GM19372 (cell line): ENCODE measurements around the gene MYBBP1A.
"Not testable (repeated sequence)": the region's sequence is repeated elsewhere in the genome, so short reads cannot be mapped to it uniquely, and the experiment has no call there.

ENCODE experiments used
- ATAC-seq: cut with Tn5 transposase; IDR thresholded peaks from one replicate; pipeline ENCODE4 v1.9.1; 2021; ENCODE audit warnings: mild to moderate bottlenecking, low read depth, moderate library complexity; ENCODE audit not compliant: unreplicated experiment

Gene MYBBP1A, protein sequence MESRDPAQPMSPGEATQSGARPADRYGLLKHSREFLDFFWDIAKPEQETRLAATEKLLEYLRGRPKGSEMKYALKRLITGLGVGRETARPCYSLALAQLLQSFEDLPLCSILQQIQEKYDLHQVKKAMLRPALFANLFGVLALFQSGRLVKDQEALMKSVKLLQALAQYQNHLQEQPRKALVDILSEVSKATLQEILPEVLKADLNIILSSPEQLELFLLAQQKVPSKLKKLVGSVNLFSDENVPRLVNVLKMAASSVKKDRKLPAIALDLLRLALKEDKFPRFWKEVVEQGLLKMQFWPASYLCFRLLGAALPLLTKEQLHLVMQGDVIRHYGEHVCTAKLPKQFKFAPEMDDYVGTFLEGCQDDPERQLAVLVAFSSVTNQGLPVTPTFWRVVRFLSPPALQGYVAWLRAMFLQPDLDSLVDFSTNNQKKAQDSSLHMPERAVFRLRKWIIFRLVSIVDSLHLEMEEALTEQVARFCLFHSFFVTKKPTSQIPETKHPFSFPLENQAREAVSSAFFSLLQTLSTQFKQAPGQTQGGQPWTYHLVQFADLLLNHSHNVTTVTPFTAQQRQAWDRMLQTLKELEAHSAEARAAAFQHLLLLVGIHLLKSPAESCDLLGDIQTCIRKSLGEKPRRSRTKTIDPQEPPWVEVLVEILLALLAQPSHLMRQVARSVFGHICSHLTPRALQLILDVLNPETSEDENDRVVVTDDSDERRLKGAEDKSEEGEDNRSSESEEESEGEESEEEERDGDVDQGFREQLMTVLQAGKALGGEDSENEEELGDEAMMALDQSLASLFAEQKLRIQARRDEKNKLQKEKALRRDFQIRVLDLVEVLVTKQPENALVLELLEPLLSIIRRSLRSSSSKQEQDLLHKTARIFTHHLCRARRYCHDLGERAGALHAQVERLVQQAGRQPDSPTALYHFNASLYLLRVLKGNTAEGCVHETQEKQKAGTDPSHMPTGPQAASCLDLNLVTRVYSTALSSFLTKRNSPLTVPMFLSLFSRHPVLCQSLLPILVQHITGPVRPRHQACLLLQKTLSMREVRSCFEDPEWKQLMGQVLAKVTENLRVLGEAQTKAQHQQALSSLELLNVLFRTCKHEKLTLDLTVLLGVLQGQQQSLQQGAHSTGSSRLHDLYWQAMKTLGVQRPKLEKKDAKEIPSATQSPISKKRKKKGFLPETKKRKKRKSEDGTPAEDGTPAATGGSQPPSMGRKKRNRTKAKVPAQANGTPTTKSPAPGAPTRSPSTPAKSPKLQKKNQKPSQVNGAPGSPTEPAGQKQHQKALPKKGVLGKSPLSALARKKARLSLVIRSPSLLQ (N-terminal part only)

DNA sequence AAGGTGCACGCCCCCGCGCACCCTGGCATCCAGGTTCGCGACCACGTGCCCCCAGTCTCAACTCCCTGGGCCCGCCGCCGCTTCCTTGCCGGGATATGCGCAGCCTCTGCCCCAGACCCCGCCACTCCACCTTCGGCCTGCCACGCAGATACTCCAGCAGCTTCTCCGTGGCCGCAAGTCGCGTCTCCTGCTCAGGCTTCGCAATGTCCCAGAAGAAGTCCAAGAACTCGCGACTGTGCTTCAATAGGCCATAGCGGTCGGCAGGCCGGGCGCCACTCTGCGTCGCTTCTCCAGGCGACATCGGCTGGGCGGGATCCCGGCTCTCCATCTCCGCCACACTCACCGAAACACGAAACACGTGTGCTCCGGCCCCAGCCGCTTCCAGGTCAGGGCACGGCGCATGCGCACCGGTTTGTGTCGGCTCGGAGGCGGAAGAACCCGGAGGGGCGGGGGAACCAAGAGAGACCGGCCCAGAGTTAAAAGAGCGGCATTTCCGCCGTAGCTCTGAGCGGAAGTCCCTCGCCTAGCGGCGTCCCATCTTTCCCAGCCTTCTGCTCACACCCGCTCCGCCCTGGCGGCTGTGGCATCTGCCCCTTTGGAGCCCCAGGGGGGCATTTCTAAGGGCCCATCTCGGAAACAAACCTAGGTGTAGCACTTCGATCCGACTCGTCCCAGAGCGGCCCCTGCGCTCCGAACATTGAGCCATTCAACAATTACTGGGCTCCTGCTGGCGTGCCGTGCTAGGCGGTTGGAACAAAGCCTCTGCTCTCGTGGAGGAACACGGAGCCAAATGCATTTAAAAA lies at the start of gene MYBBP1A:
Gene MYBBP1A, minus strand, starts transcription at position 388 of the 803 bp plus-strand sequence. Its CDS starts 60 bp downstream, at position 328.
- ATAC-seq = peak; percentile 91

DNA sequence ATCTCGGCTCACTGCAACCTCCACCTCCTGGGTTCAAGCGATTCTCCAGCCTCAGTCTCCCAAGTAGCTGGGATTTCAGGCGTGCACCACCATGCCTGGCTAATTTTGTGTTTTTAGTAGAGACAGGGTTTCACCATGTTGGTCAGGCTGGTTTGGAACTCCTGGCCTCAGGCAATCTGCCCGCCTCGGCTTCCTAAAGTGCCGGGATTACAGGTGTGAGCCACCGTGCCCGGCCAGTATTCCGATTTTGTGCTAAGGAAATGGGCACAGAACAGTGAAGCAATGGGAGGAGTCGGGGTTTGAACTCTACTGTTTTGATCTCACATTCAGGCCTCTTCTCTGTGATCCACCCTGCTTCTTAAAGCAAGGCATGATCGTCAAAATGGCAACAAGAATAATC lies 49.6 kb upstream of the MYBBP1A start:
- not testable (repeated sequence) for ATAC-seq

DNA sequence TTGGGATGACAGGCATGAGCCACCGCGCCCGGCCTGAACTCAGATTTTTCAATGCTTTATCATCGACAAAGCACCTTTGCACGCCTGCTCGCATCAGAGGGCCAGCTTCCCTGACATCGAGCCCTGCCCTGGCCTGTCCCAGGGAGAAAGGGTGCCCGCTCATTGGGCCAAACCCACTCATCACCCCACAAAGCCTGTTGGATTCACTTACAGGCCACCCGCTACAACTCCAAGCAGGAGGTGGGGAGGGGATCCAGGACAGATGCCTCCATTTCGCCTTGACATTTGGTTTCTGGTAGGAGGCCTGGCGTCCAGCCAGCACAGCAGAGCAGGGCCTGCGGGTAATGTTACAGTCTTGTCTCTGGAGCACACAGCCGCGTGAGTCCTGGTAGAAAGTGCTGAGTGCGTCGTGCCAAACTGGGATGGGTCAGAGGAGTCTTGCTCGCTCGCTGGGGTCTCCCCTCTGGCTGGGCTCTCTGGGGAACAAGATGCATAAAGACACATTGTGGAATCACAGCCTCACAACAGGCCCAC lies 49.0 kb upstream of the MYBBP1A start:
- no peak for ATAC-seq

DNA sequence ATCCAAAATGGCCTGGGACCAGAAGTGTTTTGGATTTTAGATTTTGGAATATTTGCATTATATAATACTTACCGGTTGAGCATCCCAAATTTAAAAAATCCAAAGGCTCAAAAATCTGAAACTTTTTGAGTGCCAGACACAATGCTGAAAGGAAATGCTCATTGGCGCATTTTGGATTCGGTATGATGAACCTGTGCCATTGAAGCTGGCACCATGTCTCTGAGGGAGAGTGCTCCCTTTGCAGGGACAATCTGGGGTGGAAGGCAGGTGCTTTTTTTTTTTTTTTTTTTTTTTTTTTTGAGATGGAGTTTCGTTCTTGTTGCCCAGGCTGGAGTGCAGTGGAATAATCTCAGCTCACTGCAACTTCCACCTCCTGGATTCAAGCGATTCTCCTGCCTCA lies 46.9 kb upstream of the MYBBP1A start:
- no peak for ATAC-seq

DNA sequence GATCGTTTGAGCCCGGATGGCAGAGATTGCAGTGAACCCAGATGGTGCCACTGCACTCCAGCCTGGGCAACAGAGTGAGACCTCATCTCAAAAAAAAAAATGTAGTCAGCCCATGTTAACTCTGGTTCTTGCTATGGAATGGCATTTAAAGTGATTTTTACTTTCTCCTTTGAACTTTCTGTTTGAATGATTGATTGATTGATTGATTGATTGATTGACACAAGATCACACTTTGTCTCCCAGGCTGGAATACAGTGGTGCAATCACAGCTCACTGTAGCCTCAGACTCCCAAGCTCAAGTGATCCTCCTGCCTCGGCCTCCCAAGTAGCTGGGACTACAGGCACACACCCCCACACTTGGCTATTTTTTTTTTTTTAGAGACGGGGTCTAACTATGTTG lies 46.1 kb upstream of the MYBBP1A start:
- ATAC-seq = no peak

DNA sequence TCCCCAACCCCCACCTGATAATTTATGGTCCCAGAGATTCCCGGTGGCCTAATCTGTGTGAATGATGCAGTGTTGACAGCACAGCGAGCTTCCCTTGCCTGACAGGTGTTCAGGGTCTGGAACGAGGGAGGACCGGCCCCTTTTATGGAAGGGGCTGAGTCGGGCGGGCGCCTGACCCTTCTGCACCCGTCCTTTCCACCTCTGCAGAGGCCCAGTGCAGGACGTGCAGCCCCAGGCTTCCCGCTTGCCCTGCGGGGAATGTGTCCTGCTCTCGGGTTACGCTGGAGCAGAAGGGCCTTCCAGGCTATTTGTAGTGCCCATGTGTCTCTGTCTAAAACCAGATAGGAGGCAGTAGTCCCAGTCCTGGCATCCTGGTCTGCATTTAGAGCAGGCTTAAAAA lies 45.4 kb upstream of the MYBBP1A start:
- ATAC-seq = no peak

DNA sequence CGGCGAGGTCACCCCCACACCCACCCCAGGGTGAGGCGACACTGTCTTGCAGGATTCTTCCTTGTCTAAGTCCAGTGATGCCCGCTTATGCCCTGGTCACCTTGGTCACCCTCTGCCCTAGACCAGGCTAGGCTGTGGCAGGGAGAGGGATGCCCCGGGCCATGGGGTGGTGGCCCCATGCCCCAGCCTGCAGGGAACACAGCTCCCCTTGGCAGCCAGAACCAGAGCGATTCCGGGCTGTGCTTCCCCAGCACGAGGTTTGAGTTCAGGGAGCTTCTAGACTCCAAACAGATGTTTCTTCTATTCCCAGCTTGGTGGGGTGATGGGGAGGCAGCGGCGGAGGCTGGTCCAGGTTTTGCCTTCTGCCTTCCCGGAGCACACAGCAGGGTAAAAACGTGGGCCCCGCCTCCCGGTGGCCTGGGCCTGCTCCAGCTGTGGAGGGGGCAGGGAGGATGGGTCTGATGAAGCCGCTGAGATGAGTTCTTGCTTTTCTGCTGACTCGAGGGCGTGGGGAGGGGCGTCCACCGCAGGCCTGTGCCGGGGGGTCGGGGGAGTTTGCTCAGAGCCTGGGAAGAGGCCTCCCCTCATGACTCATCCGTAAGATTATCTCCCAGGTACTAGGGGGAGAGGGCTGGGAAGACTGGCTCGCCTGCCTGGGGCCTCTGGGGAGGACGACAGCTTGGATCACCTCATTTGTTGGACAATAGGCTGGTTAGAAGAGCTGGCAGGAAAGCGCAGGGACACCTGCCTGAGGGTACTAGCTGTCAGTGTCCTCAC lies 44.5 kb upstream of the MYBBP1A start:
- no peak for ATAC-seq

DNA sequence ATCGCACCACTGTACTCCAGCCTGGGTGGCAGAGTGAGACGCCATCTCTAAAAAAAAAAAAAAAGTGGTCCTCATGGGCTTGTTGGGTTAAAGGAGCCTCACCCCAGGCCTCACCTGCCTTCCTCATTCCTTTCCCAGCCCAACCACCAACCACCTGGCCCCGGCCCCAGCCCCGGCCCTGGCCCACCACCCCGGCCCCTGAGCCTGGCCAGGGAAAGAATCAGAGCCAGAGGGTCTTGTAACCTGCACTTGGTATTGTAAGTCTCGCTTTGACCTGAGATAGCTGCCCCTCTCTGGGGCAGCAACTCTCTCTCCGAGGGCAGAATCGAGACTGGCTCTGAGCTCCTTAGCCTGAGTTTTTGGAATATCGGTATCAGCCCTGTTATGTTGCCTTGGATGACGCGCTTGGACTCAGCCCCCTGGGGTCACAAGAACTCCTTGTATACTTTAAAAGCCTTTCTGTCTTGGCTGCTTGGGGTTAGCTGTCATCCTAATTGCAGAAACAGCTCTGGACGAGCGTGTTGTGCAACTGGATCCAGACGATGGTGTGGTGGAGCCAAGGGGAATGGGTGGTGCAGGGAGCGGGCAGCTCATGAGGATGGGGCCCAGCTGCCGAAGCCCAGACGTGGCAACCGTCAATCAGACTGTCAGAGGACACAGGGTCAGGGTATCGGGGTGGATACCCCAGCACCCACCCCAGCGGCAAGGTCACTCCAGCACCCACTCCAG lies 43.8 kb upstream of the MYBBP1A start:
- ATAC-seq = no peak

DNA sequence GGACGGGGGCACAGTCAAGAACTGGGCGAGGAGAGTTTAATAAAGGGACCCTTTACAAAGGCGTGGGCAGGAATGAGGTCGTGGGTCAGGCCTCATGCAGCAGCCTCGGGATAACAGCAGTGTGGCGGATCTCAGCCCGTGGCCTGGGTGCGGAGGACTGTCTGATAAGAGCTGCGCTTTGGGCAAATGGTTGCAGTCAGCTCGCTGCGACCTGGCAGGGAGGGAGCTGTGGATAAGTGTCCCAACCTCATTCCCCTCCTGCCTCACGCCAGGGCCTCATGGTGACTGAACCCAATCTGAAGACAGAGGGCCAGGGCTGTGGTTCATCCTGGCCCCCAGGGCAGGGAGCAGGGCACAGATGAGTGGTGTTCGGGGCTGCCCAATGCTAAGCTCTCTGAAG lies 42.8 kb upstream of the MYBBP1A start:
- no peak for ATAC-seq

DNA sequence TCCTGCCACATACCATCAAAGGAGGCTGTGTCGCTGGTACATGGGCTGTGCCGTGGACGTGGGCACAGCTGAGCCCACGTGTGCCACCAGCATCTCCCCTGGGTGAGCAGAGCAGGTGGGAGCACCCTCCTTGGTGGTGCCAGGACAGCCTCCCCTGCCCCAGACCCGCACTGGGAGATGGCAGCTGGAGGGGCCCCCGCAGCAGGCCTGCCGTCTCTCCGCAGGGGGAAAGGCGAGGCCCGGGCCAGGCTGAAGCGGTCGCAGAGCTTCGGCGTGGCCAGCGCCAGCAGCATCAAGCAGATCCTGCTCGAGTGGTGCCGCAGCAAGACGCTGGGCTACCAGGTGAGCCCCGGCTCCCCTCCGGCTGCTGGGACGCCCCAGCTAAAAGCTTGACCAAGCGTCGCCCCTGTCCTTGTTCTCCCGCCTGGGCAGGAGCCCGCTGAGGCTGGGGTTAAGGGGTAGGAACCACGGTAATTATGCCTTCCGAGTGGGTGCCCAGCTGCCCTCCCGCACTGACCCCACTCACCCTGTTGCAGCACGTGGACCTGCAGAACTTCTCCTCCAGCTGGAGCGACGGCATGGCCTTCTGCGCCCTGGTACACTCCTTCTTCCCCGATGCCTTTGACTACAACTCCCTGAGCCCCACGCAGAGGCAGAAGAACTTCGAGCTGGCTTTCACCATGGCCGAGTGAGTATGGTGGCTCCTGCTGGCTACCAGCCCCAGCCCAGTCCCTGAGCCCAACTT lies 41.6 kb upstream of the MYBBP1A start:
- ATAC-seq = no peak

DNA sequence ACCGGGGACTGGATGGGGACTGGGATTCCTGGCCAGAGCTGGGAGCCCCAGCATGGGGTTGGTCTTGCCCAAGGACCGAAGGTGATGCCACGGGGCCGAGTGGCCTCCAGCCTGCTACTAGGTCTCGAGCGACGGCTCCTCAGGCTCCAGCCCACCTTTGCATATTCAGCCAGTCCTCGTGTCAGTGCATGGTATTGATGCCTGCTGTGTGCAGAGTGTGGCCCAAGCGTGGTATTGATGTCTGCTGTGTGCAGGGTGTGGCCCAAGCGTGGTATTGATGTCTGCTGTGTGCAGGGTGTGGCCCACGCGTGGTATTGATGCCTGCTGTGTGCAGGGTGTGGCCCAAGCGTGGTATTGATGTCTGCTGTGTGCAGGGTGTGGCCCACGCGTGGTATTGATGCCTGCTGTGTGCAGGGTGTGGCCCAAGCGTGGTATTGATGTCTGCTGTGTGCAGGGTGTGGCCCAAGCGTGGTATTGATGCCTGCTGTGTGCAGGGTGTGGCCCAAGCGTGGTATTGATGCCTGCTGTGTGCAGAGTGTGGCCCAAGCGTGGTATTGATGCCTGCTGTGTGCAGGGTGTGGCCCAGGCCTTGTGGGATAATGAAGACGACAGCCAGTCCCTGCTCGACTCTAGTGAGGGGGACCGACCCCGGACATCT lies 40.6 kb upstream of the MYBBP1A start:
- not testable (repeated sequence) for ATAC-seq

DNA sequence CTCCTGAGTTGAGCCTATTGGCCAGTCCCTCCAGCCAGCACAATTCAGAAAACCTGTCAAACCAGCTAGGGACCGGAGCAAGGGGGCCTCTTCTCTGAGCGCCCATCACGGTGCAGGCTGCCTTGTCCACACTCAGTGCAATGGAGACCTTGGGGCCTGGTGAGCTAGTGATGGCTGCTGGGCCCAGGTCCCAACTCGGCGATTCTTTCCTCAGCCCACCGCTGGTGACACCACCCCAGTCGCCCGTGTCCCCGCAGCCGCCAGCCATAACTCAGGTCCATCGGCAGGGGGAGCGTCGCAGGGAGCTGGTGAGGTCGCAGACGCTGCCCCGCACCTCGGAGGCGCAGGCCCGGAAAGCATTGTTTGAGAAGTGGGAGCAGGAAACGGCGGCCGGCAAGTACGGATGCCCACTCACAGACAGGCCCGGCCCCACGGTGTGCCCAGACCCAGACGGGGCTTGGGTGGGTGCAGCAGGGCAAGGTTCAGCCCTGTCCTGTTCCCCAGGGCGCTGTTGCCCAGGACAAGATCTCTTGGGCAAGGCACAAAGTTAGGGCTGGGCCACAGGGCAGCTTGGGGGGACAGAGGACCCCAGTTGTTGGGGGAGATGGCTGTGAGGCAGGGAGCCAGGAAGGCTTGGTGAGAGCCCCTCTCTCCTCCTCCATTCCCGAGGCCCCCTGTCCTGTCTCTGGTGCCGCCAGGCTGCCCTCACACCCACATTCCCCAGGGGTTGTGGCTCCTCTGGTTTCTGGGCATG lies 39.9 kb upstream of the MYBBP1A start:
- ATAC-seq = no peak

DNA sequence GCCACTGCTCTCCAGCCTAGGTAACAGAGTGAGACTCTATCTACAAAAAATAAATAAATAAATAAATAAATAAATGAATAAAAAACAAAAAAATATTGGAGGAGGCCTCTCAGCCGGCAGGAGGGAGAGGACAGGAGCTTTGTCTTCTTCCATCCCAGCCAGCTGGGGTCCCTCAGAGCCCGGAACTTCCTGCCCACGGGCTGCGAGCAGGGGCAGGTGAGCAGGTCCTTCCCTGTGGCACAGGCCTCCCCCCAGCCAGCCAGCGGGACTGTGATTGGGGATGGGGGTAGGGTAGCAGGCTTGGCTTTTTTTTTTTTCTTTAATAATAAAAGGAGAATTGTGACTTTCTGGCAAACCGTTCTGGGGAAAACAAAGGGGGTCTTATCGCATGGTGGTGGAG lies 39.2 kb upstream of the MYBBP1A start:
- no peak for ATAC-seq

DNA sequence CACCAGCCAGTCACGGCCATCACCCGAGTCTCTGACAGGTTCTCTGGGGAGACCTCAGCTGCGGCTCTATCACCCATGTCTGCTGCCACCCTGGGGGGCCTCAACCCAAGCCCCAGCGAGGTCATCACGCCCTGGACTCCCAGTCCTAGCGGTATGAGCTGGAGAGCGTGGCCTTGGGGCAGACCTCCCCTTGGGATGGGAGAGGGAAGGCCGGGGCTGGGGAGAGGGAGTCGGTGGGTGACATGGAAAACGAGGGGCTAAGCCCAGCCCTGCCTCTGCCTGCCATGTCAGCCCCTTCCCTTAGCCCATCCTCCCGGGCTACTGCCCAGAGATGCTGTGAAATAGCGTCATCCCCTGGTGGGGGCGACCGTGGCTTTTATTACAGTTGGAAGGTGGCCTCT lies 37.8 kb upstream of the MYBBP1A start:
- ATAC-seq = no peak

DNA sequence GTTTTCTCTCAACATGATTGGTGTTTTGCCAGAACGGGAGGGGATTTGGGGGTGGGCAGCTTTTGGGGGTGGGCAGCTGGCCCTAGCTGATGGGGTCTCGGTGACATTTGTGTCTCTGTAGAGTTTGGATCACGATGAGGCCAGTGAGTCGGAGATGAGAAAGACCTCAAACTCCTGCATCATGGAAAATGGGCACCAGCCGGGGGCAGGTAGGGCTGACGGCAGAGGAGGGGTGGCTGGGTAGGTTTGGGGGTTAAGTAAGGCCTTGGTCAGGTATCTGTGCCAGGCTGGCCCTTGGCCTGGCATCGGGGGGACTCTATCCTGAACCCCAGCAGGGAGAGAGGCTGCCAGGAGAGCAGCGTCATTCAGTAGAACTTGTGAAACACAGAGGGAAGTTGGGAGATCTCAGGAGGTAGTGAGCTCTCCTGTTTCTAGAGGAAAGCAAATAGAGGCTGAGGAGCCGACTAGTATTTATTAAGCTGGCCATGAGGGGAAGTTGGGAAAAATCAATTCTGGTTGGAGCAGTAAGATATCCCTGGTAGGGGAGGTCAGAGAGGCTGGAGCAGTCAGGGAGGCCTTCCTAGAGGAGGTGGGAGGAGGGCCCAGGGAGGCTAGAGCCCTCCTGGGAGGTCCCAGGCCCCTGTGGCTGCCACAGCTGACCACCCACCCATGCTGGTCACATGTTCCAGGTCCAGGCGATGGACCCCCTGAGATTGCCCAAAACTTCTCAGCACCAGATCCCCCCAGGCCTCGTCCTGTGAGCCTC lies 37.2 kb upstream of the MYBBP1A start:
- ATAC-seq = no peak

DNA sequence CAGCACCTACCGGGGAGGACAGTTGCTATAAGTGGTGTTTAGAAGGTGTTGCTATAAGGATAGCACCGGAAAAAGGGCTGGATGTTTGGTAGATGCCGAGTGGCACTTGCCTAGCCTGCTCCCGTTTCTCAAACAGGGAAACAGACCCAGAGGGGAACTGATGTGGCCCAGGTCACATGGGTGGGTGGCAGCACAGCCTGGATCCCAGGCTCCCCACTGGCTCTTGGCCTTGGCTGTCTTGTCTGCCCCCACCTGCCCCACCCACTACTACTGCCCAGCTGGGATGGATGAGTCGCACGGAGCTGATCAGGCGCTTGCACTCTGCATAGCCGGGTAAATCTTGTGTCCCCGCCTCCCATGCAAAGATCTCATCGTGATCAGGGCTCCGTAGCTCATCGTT lies 36.3 kb upstream of the MYBBP1A start:
- ATAC-seq = no peak
